Cardiac fibroblast (primary cell): ENCODE data around the gene OPN1SW.

Experiments used
- DNase-seq, 2 donors: peaks; one replicate each; pipeline versions ENCODE4 v3.0.0 to v3.0.0-alpha.2; 2010; ENCODE audit warnings: low read depth in 2 of 2
- H3K4me3 ChIP-seq, 2 donors: replicated peaks in 1 of 2; 1 replicate in 1 of 2; 2 replicates in 1 of 2; pipeline ENCODE4 v1.5.1; 2011; ENCODE audit warnings: low read depth in 2 of 2, low read length in 2 of 2, mild to moderate bottlenecking in 2 of 2, moderate library complexity in 1 of 2
- CTCF ChIP-seq: IDR thresholded peaks from one replicate; pipeline ENCODE4 v1.5.1; 2011; ENCODE audit warnings: low read depth, mild to moderate bottlenecking, low read length, inconsistent platforms

OPN1SW gene

GRCh38 chr7:128741491-128741890, 34.1 kb downstream of the OPN1SW start:
- TF ChIP-seq CTCF, result no peak
- DNase-seq, result no peak
- H3K4me3 ChIP-seq, result peak overlapping the region in 1 of 2 donors; percentile 95

GRCh38 chr7:128740996-128741395, 34.6 kb downstream of the OPN1SW start:
- TF ChIP-seq CTCF, result no peak
- DNase-seq, result peak; percentile 46 to 62
- peak overlapping the region; percentile 95 to 98 for H3K4me3 ChIP-seq

- no peak for TF ChIP-seq CTCF
- peak overlapping the region; percentile 95 to 98 for H3K4me3 ChIP-seq
- DNase-seq, result no peak
These were observed 35.5 kb downstream of the OPN1SW start for GRCh38 chr7:128739990-128740682.

- DNase-seq, result peak; percentile 97
- no peak for TF ChIP-seq CTCF
- peak within 1 kb of the TSS; percentile 95 to 98 for H3K4me3 ChIP-seq
These were observed 36.3 kb downstream of the OPN1SW start, which contains the start of gene CALU for GRCh38 chr7:128739048-128739962. Gene CALU, plus strand, starts transcription at chr7:128739359. Its CDS starts 9,225 bp downstream, at chr7:128748584.

GRCh38 chr7:128738570-128739047, 37.0 kb downstream of the OPN1SW start:
- H3K4me3 ChIP-seq, result peak overlapping the region; percentile 53 to 95
- peak in 1 of 2 donors; percentile 57 for DNase-seq
- TF ChIP-seq CTCF, result no peak

GRCh38 chr7:128737867-128738385, 37.7 kb downstream of the OPN1SW start:
- no peak overlapping the region for H3K4me3 ChIP-seq
- DNase-seq, result peak; percentile 28 to 82
- TF ChIP-seq CTCF, result no peak
